Right lobe of liver (tissue), 6 donors: ENCODE measurements around the gene CCDC138. TPM values are rescaled to one million over a fixed set of nuclear protein-coding genes. Genes with fewer than 3 reads are reported as not detected.

Experiments used
- ATAC-seq, 4 donors: fragments of 200-7000 bp; cut with Tn5 transposase; one replicate each; pipeline ENCODE4 v1.9.1; 2020; ENCODE audit warnings: mild to moderate bottlenecking in 4 of 4, moderate library complexity in 4 of 4
- DNase-seq, 3 donors: peaks; one replicate each; pipeline ENCODE4 v3.0.0-alpha.2; 2020
- H3K27ac ChIP-seq, 3 donors: fragments of 200-600 bp; one replicate each; pipeline ENCODE4 v1.8.0; 2022
- H3K27me3 ChIP-seq, 2 donors: fragments of 200-600 bp; one replicate each; pipeline ENCODE4 v1.8.0; 2022
- H3K36me3 ChIP-seq, 4 donors: fragments of 200-600 bp; sonication (generic) in 1 of 4; one replicate each; pipeline versions ENCODE4 v1.5.1 to v1.8.0; 2017 to 2022; ENCODE audit warnings: control low read depth in 1 of 4
- H3K4me1 ChIP-seq, 4 donors: fragments of 200-600 bp; sonication (generic) in 1 of 4; one replicate each; pipeline versions ENCODE4 v1.5.1 to v1.8.0; 2017 to 2022; ENCODE audit warnings: control low read depth in 1 of 4
- H3K4me3 ChIP-seq, 3 donors: fragments of 200-600 bp; one replicate each; pipeline ENCODE4 v1.8.0; 2022
- H3K9me3 ChIP-seq, 4 donors: fragments of 200-600 bp; sonication (generic) in 1 of 4; one replicate each; pipeline versions ENCODE4 v1.5.1 to v1.8.0; 2017 to 2022; ENCODE audit warnings: control low read depth in 1 of 4
- POLR2A ChIP-seq: fragments of 450-650 bp; IDR thresholded peaks from one replicate; pipeline ENCODE4 v1.6.1; 2017; ENCODE audit warnings: antibody characterized with exemption, mild to moderate bottlenecking
- WGBS: methylation state at CpG from one replicate; pipeline ENCODE4 v1.1.6; 2018; ENCODE audit warnings: low coverage, low lambda C conversion rate; ENCODE audit not compliant: insufficient coverage; ENCODE audit errors: missing lambda C conversion rate; 5-methylcytosine and 5-hydroxymethylcytosine counted together
- intact Hi-C, 2 donors: fragments of 100-400 bp; cut with DNase I; formaldehyde crosslinking; loops; one replicate each; pipeline versions ENCODE4 v1.11.2 to v1.14.1; 2022
- total RNA-seq, 6 experiments: library from RNA; depleted of rRNA in 2 of 6; stranded (reverse); fragments of >200 nt in 2 of 6; fragmentation: NEBNext Ultra II Directional in 3 of 6; extraction: Animal tissue kit (Norgen Biotek cat#: 25700) in 3 of 6; gene quantifications; one replicate each; pipeline versions ENCODE4 v1.1.0 to v1.2.4, GENCODE V29; 2016 to 2023
- TF ChIP-seq, protein P1 (sequence below), 4 donors: fragments of 200-600 bp in 3 of 4; fragments of 450-650 bp in 1 of 4; IDR thresholded peaks; one replicate each; pipeline versions ENCODE4 v1.5.1 to v1.8.0; 2016 to 2022; ENCODE audit warnings: antibody characterized with exemption in 4 of 4, mild to moderate bottlenecking in 2 of 4
- donor health status: DM: no; HTN: yes; CAD: no.
- donor health status: DM: no; HTN: no; CAD: no.
- donor health status: DM: no; HTN: no; CAD: no.
- donor health status: DM: no; HTN: yes; CAD: no.
- donor health status: DM: no; HTN: yes; CAD: no.

CCDC138 gene
- total RNA-seq, 6 experiments from 2014 or later = 1.3 to 3.3 (median 2.4) TPM

DNA sequence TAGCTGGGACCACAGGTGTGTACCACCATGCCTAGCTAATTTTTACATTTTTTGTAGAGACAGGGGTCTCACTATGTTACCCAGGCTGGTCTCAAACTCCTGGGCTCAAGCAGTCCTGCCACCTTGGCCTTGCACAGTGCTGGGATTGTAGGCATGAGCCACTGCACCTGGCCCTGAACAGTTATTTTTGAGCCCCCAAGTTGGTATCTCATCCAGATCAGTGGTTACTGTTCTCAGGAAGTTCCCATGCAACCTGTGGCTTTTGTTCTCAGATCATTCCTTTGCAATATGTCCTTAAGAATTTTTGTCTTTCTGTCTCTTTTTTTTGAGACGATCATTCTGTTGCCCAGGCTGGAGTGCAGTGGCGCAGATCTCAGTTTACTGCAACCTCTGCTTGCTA, 7.7 kb upstream of the CCDC138 start:
- intact Hi-C loops = no loop called here
- H3K4me1 ChIP-seq = no peaks in the 10 kb centered on the region
- H3K4me3 ChIP-seq = no peak overlapping the region
- ATAC-seq (no peak), DNase-seq (no peak)
- no peaks in the 10 kb centered on the region for H3K9me3 ChIP-seq
- H3K27me3 ChIP-seq = no peaks in the 10 kb centered on the region
- 14% methylated on average over 2 of the region's 2 CpGs for WGBS
- peaks cover 0 to 68% (median 17%) of the 10 kb centered on the region in 4 donors for H3K36me3 ChIP-seq
- no peak overlapping the region for H3K27ac ChIP-seq
- TF ChIP-seq, protein P1, sequence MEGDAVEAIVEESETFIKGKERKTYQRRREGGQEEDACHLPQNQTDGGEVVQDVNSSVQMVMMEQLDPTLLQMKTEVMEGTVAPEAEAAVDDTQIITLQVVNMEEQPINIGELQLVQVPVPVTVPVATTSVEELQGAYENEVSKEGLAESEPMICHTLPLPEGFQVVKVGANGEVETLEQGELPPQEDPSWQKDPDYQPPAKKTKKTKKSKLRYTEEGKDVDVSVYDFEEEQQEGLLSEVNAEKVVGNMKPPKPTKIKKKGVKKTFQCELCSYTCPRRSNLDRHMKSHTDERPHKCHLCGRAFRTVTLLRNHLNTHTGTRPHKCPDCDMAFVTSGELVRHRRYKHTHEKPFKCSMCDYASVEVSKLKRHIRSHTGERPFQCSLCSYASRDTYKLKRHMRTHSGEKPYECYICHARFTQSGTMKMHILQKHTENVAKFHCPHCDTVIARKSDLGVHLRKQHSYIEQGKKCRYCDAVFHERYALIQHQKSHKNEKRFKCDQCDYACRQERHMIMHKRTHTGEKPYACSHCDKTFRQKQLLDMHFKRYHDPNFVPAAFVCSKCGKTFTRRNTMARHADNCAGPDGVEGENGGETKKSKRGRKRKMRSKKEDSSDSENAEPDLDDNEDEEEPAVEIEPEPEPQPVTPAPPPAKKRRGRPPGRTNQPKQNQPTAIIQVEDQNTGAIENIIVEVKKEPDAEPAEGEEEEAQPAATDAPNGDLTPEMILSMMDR (IDR thresholded peaks at IDR 0.05) = no peak
- no peak for TF ChIP-seq POLR2A

DNA sequence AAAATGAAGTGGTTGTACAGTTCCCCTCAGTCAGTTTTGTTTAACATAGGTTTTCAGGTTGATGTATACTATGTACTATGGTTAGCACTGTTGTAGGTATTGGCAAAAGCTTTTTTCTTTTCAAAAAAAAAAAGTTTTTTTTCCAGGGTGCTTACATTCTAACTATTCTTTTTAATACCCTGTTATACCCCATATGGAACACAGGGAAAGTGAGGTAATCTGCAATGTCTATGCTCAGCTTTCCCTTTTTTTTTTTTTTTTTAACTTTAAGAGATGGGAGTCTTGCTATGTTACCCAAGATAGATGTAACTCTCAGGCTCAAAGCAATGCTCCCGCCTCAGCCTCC, 590 bp upstream of the CCDC138 start:
- WGBS = 0% methylated on average over 1 of the region's 1 CpG
- H3K4me3 ChIP-seq = peak overlapping the region; percentile 62 to 81 (median 73)
- no peak for DNase-seq
- no peaks in the 10 kb centered on the region for H3K27me3 ChIP-seq
- ATAC-seq = no peak
- peak overlapping the region; percentile 29 to 69 (median 41) for H3K27ac ChIP-seq
- H3K9me3 ChIP-seq = no peaks in the 10 kb centered on the region
- H3K4me1 ChIP-seq = no peaks in the 10 kb centered on the region
- TF ChIP-seq, protein P1 (IDR thresholded peaks at IDR 0.05) = no peak
- no peak for TF ChIP-seq POLR2A
- intact Hi-C loops = no loop called here
- H3K36me3 ChIP-seq = peaks cover 0 to 26% (median 3%) of the 10 kb centered on the region in 4 donors

DNA sequence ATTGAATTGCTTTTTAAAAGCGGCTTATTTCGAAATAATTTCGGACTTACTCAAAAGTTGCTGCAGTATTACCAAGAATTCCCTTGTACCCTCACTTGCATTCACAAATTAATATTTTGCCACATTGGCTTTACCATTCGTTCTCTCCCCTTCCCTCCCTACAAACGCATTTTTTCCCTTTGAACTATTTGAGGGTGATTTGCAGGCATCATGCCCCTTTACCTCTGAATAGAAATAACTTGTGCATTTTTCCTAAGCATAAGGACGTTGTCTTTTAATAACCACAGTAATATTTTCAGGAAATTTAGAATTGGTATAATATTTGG, 608 bp downstream of the CCDC138 start:
- peak overlapping the region; percentile 62 to 81 (median 73) for H3K4me3 ChIP-seq
- no peaks in the 10 kb centered on the region for H3K27me3 ChIP-seq
- no peaks in the 10 kb centered on the region for H3K4me1 ChIP-seq
- no peak for TF ChIP-seq POLR2A
- TF ChIP-seq, protein P1 (IDR thresholded peaks at IDR 0.05) = no peak
- no peak for ATAC-seq
- 2% methylated on average over 6 of the region's 6 CpGs for WGBS
- no peak for DNase-seq
- intact Hi-C loops = no loop called here
- peaks cover 0 to 21% (median 3%) of the 10 kb centered on the region in 4 donors for H3K36me3 ChIP-seq
- H3K27ac ChIP-seq = peak overlapping the region in 2 of 3 donors; percentile 41 to 69
- no peaks in the 10 kb centered on the region for H3K9me3 ChIP-seq

DNA sequence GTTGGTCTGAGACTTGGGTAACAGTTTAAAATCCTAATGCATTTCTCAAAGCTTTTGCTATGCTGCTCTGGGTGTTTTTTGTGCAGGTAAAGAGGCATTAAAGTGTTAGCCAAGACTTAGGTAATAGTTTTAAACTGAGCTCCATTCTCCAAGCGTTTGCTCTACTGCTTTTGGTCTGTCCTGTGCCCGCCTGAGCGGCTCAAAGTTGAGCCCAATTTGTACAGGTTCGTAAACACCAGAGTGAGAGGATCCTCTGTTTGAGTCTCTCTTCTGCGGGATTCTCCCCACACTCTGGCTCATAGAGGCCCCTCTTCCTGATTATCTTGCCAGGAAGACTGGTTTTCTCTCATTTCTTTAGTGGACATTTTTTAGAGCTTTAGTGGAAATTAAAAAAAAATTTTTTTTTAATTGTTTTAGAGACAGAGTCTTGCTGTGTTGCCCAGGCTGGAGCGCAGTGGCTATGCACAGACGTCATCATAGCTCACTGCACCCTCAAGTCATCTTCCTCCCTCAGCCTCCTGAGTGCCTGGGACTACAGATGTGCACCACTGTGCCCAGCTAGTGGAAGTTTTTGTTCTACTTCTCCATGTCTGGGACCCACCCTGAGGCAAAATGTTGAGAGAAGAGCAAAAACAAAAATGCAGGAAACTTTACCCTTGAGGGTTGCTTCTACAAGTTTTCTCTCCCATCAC, 16.6 kb downstream of the CCDC138 start:
- WGBS = 66% methylated on average over 6 of the region's 7 CpGs
- Histone ChIP-seq H3K36me3 (no peaks in the 10 kb centered on the region), H3K9me3 (no peaks in the 10 kb centered on the region), H3K27ac (no peak overlapping the region), H3K4me3 (no peak overlapping the region), H3K4me1 (peaks cover 0 to 11% (median 3%) of the 10 kb centered on the region in 4 donors), H3K27me3 (no peaks in the 10 kb centered on the region)
- no peak for DNase-seq
- intact Hi-C loops = no loop called here
- ATAC-seq = peak in 3 of 4 donors; percentile 36 to 73 (median 40)
- no peak for TF ChIP-seq POLR2A
- TF ChIP-seq, protein P1 (IDR thresholded peaks at IDR 0.05) = no peak
